CD4-positive, alpha-beta T cell (primary cell): ENCODE data around the gene ORC4. TPM values are rescaled to one million over a fixed set of nuclear protein-coding genes. Genes with fewer than 3 reads are reported as not detected.

Experiments
- ATAC-seq: fragments of 200-7000 bp; cut with Tn5 transposase; one replicate; pipeline ENCODE4 v1.10.0; 2022; ENCODE audit warnings: mild to moderate bottlenecking; ENCODE audit not compliant: poor library complexity
- CTCF ChIA-PET: fragments of 350-600 bp; sonication (Branson Sonifier 250); formaldehyde crosslinking; loops from one replicate; lab custom pipeline; 2021; ENCODE audit warnings: antibody characterized with exemption, inconsistent platforms; lab: Charles Lee
- POLR2A ChIA-PET: fragments of 350-600 bp; sonication (Branson Sonifier 250); formaldehyde crosslinking; loops from one replicate; lab custom pipeline; 2021; ENCODE audit warnings: antibody characterized with exemption, inconsistent platforms; lab: Charles Lee
- DNase-seq, 14 experiments: peaks; one replicate each; pipeline ENCODE4 v3.0.0-alpha.2; 2013 to 2020; ENCODE audit warnings: mixed read lengths in 2 of 14
- H3K27ac ChIP-seq, 2 donors: one replicate each; pipeline versions ENCODE4 v1.5.1 to v1.7.0; 2013; ENCODE audit warnings: low read length in 2 of 2, low read depth in 1 of 2, mild to moderate bottlenecking in 1 of 2
- H3K27me3 ChIP-seq, 2 experiments: 1 replicate in 1 of 2; 2 replicates in 1 of 2; pipeline versions ENCODE4 v1.6.1 to v1.7.0; 2013; ENCODE audit warnings: low read length in 2 of 2, control low read depth in 1 of 2, mild to moderate bottlenecking in 1 of 2, moderate library complexity in 1 of 2; ENCODE audit not compliant: insufficient read depth in 2 of 2, control insufficient read depth in 1 of 2
- H3K36me3 ChIP-seq: one replicate; pipeline ENCODE4 v1.6.1; 2013; ENCODE audit warnings: low read length, control low read depth; ENCODE audit not compliant: insufficient read depth
- H3K4me1 ChIP-seq: one replicate; pipeline ENCODE4 v1.6.1; 2013; ENCODE audit warnings: low read length, control low read depth; ENCODE audit not compliant: insufficient read depth
- H3K4me3 ChIP-seq: one replicate; pipeline ENCODE4 v1.5.1; 2013; ENCODE audit warnings: mild to moderate bottlenecking, low read length, moderate library complexity
- H3K9me3 ChIP-seq, 2 experiments: 1 replicate in 1 of 2; 2 replicates in 1 of 2; pipeline versions ENCODE4 v1.6.1 to v1.7.0; 2013; ENCODE audit warnings: low read length in 2 of 2, mild to moderate bottlenecking in 2 of 2, control low read depth in 1 of 2, moderate library complexity in 1 of 2; ENCODE audit not compliant: control insufficient read depth in 1 of 2, insufficient read depth in 1 of 2
- H3K27ac Mint-ChIP-seq: one replicate; pipeline ENCODE4 v1.8.0; 2020; ENCODE audit warnings: mixed read lengths
- H3K27me3 Mint-ChIP-seq: one replicate; pipeline ENCODE4 v1.8.0; 2021; ENCODE audit warnings: mixed read lengths
- H3K36me3 Mint-ChIP-seq: one replicate; pipeline ENCODE4 v1.8.0; 2021; ENCODE audit warnings: low read depth, mixed read lengths
- H3K4me1 Mint-ChIP-seq: one replicate; pipeline ENCODE4 v1.8.0; 2021; ENCODE audit warnings: low read depth, mixed read lengths
- H3K4me3 Mint-ChIP-seq: one replicate; pipeline ENCODE4 v1.8.0; 2020; ENCODE audit warnings: mild to moderate bottlenecking, mixed read lengths
- H3K9me3 Mint-ChIP-seq: one replicate; pipeline ENCODE4 v1.8.0; 2020; ENCODE audit warnings: mixed read lengths
- CTCF ChIP-seq: fragments of 200-600 bp; IDR thresholded peaks from one replicate; pipeline ENCODE4 v1.8.0; 2022; ENCODE audit warnings: antibody characterized with exemption, mild to moderate bottlenecking
- intact Hi-C, 2 experiments: fragments of 100-400 bp; cut with DNase I in 1 of 2; cut with micrococcal nuclease in 1 of 2; formaldehyde crosslinking; loops; one replicate each; pipeline versions ENCODE4 v1.15.1 to v1.9.0; 2023 to 2025; cut with DNase I, micrococcal nuclease
- total RNA-seq, 174 experiments: library from RNA in 2 of 174; stranded (reverse) in 2 of 174; gene quantifications; one replicate each; pipeline ENCODE4 v1.2.3 and lab custom pipeline; 2021 to 2026

ORC4 gene
- total RNA-seq, 2 experiments from 2014 or later: 29.4 to 33.9 TPM

DNA sequence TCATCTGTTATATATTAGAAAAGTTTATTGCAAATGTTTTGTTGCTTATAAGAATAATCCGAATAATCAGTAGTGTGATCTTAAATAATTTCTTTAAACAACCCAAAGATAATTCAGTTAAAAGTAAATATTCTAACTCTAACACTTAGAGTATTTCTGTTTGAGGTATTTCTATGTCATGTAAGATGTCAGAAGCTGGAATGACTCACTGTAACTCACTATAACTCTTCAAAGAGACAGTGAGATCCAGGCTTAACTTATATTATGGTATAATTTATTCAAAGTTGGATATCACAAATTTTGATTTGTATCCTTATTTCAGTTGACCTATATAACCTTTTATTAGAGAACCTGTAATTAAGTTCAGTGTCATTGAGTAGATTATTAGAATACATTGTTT, 7.3 kb upstream of the ORC4 start:
- ChIA-PET POLR2A (no interaction called here), CTCF (no interaction called here)
- Histone ChIP-seq H3K4me1 (peaks cover 3% of the 10 kb centered on the region), H3K27ac (no peak overlapping the region), H3K27me3 (no peaks in the 10 kb centered on the region), H3K4me3 (no peak overlapping the region), H3K9me3 (no peaks in the 10 kb centered on the region), H3K36me3 (peaks cover 5% of the 10 kb centered on the region)
- ATAC-seq (no peak), DNase-seq (no peak)
- Mint-ChIP-seq H3K4me1 (peaks cover 33% of the 10 kb centered on the region), H3K36me3 (peaks cover 11% of the 10 kb centered on the region), H3K27ac (no peak overlapping the region), H3K9me3 (no peaks in the 10 kb centered on the region), H3K27me3 (no peaks in the 10 kb centered on the region), H3K4me3 (no peak overlapping the region)
- intact Hi-C loops: loop anchor here in 1 of 2 experiments (10.0 kb wide), 1 partner anchor 847 kb away; the partner anchor contains the start of gene KIF5C
- TF ChIP-seq CTCF: no peak

GRCh38 chr2:148026573-148026972, 6.0 kb upstream of the ORC4 start:
- H3K4me1 ChIP-seq: peaks cover 6% of the 10 kb centered on the region
- no peak overlapping the region for H3K4me3 ChIP-seq
- H3K4me3 Mint-ChIP-seq: no peak overlapping the region
- no peak for ATAC-seq
- intact Hi-C loops: loop anchor here in 1 of 2 experiments (10.0 kb wide), 1 partner anchor 848 kb away; the partner anchor contains the start of gene KIF5C
- DNase-seq: no peak
- H3K9me3 ChIP-seq: no peaks in the 10 kb centered on the region
- H3K9me3 Mint-ChIP-seq: no peaks in the 10 kb centered on the region
- no peak overlapping the region for H3K27ac ChIP-seq
- H3K27me3 ChIP-seq: no peaks in the 10 kb centered on the region
- CTCF ChIA-PET: no interaction called here
- H3K36me3 ChIP-seq: peaks cover 5% of the 10 kb centered on the region
- no peak for TF ChIP-seq CTCF
- no peak overlapping the region for H3K27ac Mint-ChIP-seq
- H3K27me3 Mint-ChIP-seq: no peaks in the 10 kb centered on the region
- H3K4me1 Mint-ChIP-seq: peaks cover 44% of the 10 kb centered on the region
- POLR2A ChIA-PET: no interaction called here
- H3K36me3 Mint-ChIP-seq: peaks cover 12% of the 10 kb centered on the region

DNA sequence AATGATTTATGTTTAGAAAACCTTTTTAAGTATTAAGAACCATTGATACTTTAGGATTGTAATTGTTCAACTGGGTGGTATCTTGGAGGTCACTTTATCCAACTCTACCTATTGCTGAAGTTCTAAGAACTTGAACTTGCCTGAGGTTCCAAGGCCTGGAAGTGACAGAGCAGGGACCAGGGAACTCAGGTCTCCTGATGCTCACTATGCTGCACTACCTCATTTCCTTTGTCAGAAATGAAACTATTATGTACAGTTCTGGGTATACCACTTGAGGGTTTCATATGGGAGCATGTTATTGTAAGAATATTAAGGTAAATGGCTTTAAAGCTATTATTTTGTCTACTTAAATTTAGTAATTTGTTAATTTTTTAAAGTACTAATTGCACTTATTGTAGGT, 3.3 kb upstream of the ORC4 start:
- H3K4me3 Mint-ChIP-seq: peak overlapping the region; percentile 93
- peaks cover 68% of the 10 kb centered on the region for H3K4me1 Mint-ChIP-seq
- peaks cover 30% of the 10 kb centered on the region for H3K36me3 Mint-ChIP-seq
- H3K27me3 ChIP-seq: no peaks in the 10 kb centered on the region
- no peaks in the 10 kb centered on the region for H3K9me3 ChIP-seq
- TF ChIP-seq CTCF: no peak
- H3K27me3 Mint-ChIP-seq: no peaks in the 10 kb centered on the region
- peaks cover 17% of the 10 kb centered on the region for H3K4me1 ChIP-seq
- peak in 4 of 14 experiments; percentile 8 to 53 (median 22) for DNase-seq
- peaks cover 5% of the 10 kb centered on the region for H3K36me3 ChIP-seq
- CTCF ChIA-PET: interaction anchor here (0.9 to 1.4 kb wide), 3 partner anchors 11 to 485 kb away, joined by 3 read pairs; no protein-coding TSS in a partner anchor
- intact Hi-C loops: loop anchor here (2.0 to 10.0 kb wide), 5 partner anchors 177 to 1563 kb away; partner anchors contain the start of genes ACVR2A (in 1 of the 2), KIF5C (in 1 of the 2) and MMADHC (in 1 of the 2)
- POLR2A ChIA-PET: interaction anchor here (0.9 to 5.4 kb wide), 2 partner anchors 622 kb away, joined by 4 to 106 read pairs; partner anchors contain the start of gene EPC2
- ATAC-seq: no peak
- H3K27ac ChIP-seq: peak overlapping the region in 1 of 2 donors; percentile 2
- H3K9me3 Mint-ChIP-seq: no peaks in the 10 kb centered on the region
- peak overlapping the region; percentile 87 for H3K27ac Mint-ChIP-seq
- H3K4me3 ChIP-seq: no peak overlapping the region
